ENCODE measurements around the gene RSBN1.
"Not testable (repeated sequence)": the region's sequence is repeated elsewhere in the genome, so short reads cannot be mapped to it uniquely, and the experiment has no call there.

Gene RSBN1

GRCh38 chr1:113811888-113812660 is at the start of gene RSBN1:
RSBN1 (minus strand) TSS chr1:113812476; CDS start chr1:113812412, 64 bp downstream.
- in situ Hi-C loops (cut with MboI; ENCODE audit: low pct_unique_long_range_greater_than_20kb, low sequenced_read_pairs), result no loop called here
- peak; percentile 100 for DNase-seq

GRCh38 chr1:113861641-113862040 is 49.4 kb upstream of the RSBN1 start:
- peak; percentile 33 for DNase-seq
- in situ Hi-C loops (cut with MboI; ENCODE audit: low pct_unique_long_range_greater_than_20kb, low sequenced_read_pairs), result no loop called here

- in situ Hi-C loops (cut with MboI; ENCODE audit: low pct_unique_long_range_greater_than_20kb, low sequenced_read_pairs), result no loop called here
- no peak for DNase-seq
These were observed 48.6 kb upstream of the RSBN1 start for GRCh38 chr1:113860891-113861290.

GRCh38 chr1:113859478-113860175 is 47.4 kb upstream of the RSBN1 start:
- in situ Hi-C loops (cut with MboI; ENCODE audit: low pct_unique_long_range_greater_than_20kb, low sequenced_read_pairs), result no loop called here
- peak; percentile 65 for DNase-seq

GRCh38 chr1:113858982-113859381 is 46.7 kb upstream of the RSBN1 start:
- no peak for DNase-seq
- in situ Hi-C loops (cut with MboI; ENCODE audit: low pct_unique_long_range_greater_than_20kb, low sequenced_read_pairs), result no loop called here

- DNase-seq, result no peak
- in situ Hi-C loops (cut with MboI; ENCODE audit: low pct_unique_long_range_greater_than_20kb, low sequenced_read_pairs), result no loop called here
These were observed 46.1 kb upstream of the RSBN1 start for GRCh38 chr1:113858418-113858817.

- DNase-seq, result no peak
- in situ Hi-C loops (cut with MboI; ENCODE audit: low pct_unique_long_range_greater_than_20kb, low sequenced_read_pairs), result no loop called here
These were observed 45.5 kb upstream of the RSBN1 start for GRCh38 chr1:113857776-113858175.

GRCh38 chr1:113856401-113856790 is 44.1 kb upstream of the RSBN1 start:
- no peak for DNase-seq
- in situ Hi-C loops (cut with MboI; ENCODE audit: low pct_unique_long_range_greater_than_20kb, low sequenced_read_pairs), result no loop called here

- in situ Hi-C loops (cut with MboI; ENCODE audit: low pct_unique_long_range_greater_than_20kb, low sequenced_read_pairs), result no loop called here
- no peak for DNase-seq
These were observed 43.5 kb upstream of the RSBN1 start for GRCh38 chr1:113855630-113856400.

- no peak for DNase-seq
- in situ Hi-C loops (cut with MboI; ENCODE audit: low pct_unique_long_range_greater_than_20kb, low sequenced_read_pairs), result no loop called here
These were observed 42.0 kb upstream of the RSBN1 start for GRCh38 chr1:113854234-113854633.

- in situ Hi-C loops (cut with MboI; ENCODE audit: low pct_unique_long_range_greater_than_20kb, low sequenced_read_pairs), result not testable (repeated sequence)
These were observed 40.4 kb upstream of the RSBN1 start for GRCh38 chr1:113852694-113853093.

GRCh38 chr1:113850127-113850796 is 38.0 kb upstream of the RSBN1 start:
- no peak for DNase-seq
- in situ Hi-C loops (cut with MboI; ENCODE audit: low pct_unique_long_range_greater_than_20kb, low sequenced_read_pairs), result no loop called here

More at GRCh38 chr1:113852694-113853093, 40.4 kb upstream of the RSBN1 start:
- DNase-seq, result not testable (repeated sequence)

- no peak for DNase-seq
- in situ Hi-C loops (cut with MboI; ENCODE audit: low pct_unique_long_range_greater_than_20kb, low sequenced_read_pairs), result no loop called here
These were observed 36.8 kb upstream of the RSBN1 start for GRCh38 chr1:113849072-113849471.

- in situ Hi-C loops (cut with MboI; ENCODE audit: low pct_unique_long_range_greater_than_20kb, low sequenced_read_pairs), result no loop called here
- DNase-seq, result no peak
These were observed 34.2 kb upstream of the RSBN1 start for GRCh38 chr1:113846391-113847035.

GRCh38 chr1:113836534-113836933 is 24.3 kb upstream of the RSBN1 start:
- no peak for DNase-seq
- in situ Hi-C loops (cut with MboI; ENCODE audit: low pct_unique_long_range_greater_than_20kb, low sequenced_read_pairs), result no loop called here

GRCh38 chr1:113835686-113836290 is 23.5 kb upstream of the RSBN1 start:
- in situ Hi-C loops (cut with MboI; ENCODE audit: low pct_unique_long_range_greater_than_20kb, low sequenced_read_pairs), result no loop called here
- DNase-seq, result peak; percentile 58

GRCh38 chr1:113834716-113835115 is 22.4 kb upstream of the RSBN1 start:
- in situ Hi-C loops (cut with MboI; ENCODE audit: low pct_unique_long_range_greater_than_20kb, low sequenced_read_pairs), result no loop called here
- DNase-seq, result no peak

- no peak for DNase-seq
- in situ Hi-C loops (cut with MboI; ENCODE audit: low pct_unique_long_range_greater_than_20kb, low sequenced_read_pairs), result no loop called here
These were observed 17.8 kb upstream of the RSBN1 start for GRCh38 chr1:113830039-113830438.

Measured in KBM-7 (cell line).